Lower leg skin (tissue), 3 donors: ENCODE results near the gene TBX1.

Experiments used
- POLR2A ChIP-seq, 2 donors: fragments of 450-650 bp; IDR thresholded peaks; one replicate each; pipeline ENCODE4 v1.6.1; 2016 to 2017; ENCODE audit warnings: antibody characterized with exemption in 2 of 2, mild to moderate bottlenecking in 1 of 2, moderate library complexity in 1 of 2
- TF ChIP-seq, protein P1 (sequence below), 3 donors: fragments of 450-650 bp; IDR thresholded peaks; one replicate each; pipeline ENCODE4 v1.5.1; 2016; ENCODE audit warnings: antibody characterized with exemption in 3 of 3, mild to moderate bottlenecking in 3 of 3, moderate library complexity in 2 of 3

DNA sequence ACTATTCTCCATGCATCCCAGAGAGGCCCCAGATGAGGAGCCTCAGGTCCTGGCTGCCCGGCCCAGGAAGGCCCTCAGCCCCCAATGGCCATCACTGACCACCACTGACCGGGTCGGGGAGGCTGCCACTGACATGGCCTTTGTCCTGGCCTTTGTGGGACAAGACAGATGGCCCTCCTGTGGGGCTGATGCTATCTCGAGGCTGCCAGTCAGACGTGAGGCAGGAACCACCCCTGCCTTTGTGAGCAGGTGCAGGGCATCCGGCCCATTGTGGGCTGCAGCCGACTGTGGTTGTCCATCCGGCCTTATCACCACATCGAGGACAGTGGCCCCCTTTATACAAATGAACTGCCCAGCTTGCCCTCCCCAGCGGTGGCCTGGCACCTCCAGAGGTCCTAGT lies 31.7 kb upstream of the TBX1 start:
- TF ChIP-seq, protein P1, sequence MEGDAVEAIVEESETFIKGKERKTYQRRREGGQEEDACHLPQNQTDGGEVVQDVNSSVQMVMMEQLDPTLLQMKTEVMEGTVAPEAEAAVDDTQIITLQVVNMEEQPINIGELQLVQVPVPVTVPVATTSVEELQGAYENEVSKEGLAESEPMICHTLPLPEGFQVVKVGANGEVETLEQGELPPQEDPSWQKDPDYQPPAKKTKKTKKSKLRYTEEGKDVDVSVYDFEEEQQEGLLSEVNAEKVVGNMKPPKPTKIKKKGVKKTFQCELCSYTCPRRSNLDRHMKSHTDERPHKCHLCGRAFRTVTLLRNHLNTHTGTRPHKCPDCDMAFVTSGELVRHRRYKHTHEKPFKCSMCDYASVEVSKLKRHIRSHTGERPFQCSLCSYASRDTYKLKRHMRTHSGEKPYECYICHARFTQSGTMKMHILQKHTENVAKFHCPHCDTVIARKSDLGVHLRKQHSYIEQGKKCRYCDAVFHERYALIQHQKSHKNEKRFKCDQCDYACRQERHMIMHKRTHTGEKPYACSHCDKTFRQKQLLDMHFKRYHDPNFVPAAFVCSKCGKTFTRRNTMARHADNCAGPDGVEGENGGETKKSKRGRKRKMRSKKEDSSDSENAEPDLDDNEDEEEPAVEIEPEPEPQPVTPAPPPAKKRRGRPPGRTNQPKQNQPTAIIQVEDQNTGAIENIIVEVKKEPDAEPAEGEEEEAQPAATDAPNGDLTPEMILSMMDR (IDR thresholded peaks at IDR 0.05): no peak
- no peak for TF ChIP-seq POLR2A (IDR thresholded peaks at IDR 0.05)
